SK-N-SH treated with all-trans-retinoic acid at 6 μM for 48 hours (cell line): ENCODE data around the gene CSN1S1.

Experiments used
- ARNTL ChIP-seq: fragments of 450-650 bp; formaldehyde crosslinking; IDR thresholded peaks from 2 replicates; pipeline ENCODE4 v1.5.0; 2020; ENCODE audit warnings: low read depth, mild to moderate bottlenecking, moderate library complexity, borderline replicate concordance
- CREB5 ChIP-seq: fragments of 250-450 bp; sonication (Bioruptor Pico); IDR thresholded peaks from 2 replicates; pipeline ENCODE4 v1.5.1; 2020; ENCODE audit warnings: low read depth, mild to moderate bottlenecking, moderate library complexity
- CSDC2 ChIP-seq: fragments of 250-450 bp; sonication (Bioruptor Pico); IDR thresholded peaks from 2 replicates; pipeline ENCODE4 v1.5.0; 2020; ENCODE audit warnings: mild to moderate bottlenecking, moderate library complexity
- ESRRG ChIP-seq: fragments of 250-450 bp; sonication (Bioruptor Pico); IDR thresholded peaks from 2 replicates; pipeline ENCODE4 v1.6.1; 2021; ENCODE audit warnings: mild to moderate bottlenecking
- PATZ1 ChIP-seq: fragments of 250-450 bp; sonication (Bioruptor Pico); IDR thresholded peaks from 2 replicates; pipeline ENCODE4 v1.8.0; 2020; ENCODE audit warnings: mild to moderate bottlenecking, moderate library complexity, borderline replicate concordance
- POU6F1 ChIP-seq: fragments of 250-450 bp; sonication (Bioruptor Pico); IDR thresholded peaks from 2 replicates; pipeline ENCODE4 v1.8.0; 2021; ENCODE audit warnings: low read depth, mild to moderate bottlenecking, moderate library complexity, borderline replicate concordance
- PPARA ChIP-seq: fragments of 250-450 bp; sonication (Bioruptor Pico); IDR thresholded peaks from 2 replicates; pipeline ENCODE4 v1.5.0; 2020; ENCODE audit warnings: mild to moderate bottlenecking, borderline replicate concordance

GRCh38 chr4:69930768-69931167, at the start of gene CSN1S1:
- TF ChIP-seq POU6F1 = no peak
- TF ChIP-seq ESRRG (CRISPR knock-in tag) = no peak
- TF ChIP-seq CREB5 (CRISPR knock-in tag) = no peak
- no peak for TF ChIP-seq PPARA (CRISPR knock-in tag)
- no peak for TF ChIP-seq ARNTL
- TF ChIP-seq CSDC2 (CRISPR knock-in tag) = no peak
- TF ChIP-seq PATZ1 = no peak
